Kidney (tissue), 14 donors: ENCODE results near the gene MAN1B1. TPM values are rescaled to one million over a fixed set of nuclear protein-coding genes. Genes with fewer than 3 reads are reported as not detected.

ENCODE experiments used
- DNase-seq, 5 donors: peaks; one replicate each; pipeline ENCODE4 v3.0.0-alpha.2; 2013 to 2020
- FAIRE-seq: peaks from 2 replicates; lab custom pipeline; 2012; peaks lifted over from hg19 to GRCh38; lab: Jason Lieb, UNC
- H3K27ac ChIP-seq, 2 donors: one replicate each; pipeline ENCODE4 v1.7.0; 2013; ENCODE audit warnings: low read depth in 2 of 2, low read length in 2 of 2, inconsistent platforms in 1 of 2
- H3K27me3 ChIP-seq: one replicate; pipeline ENCODE4 v1.7.1; 2013; ENCODE audit warnings: low read length, inconsistent platforms; ENCODE audit not compliant: control insufficient read depth, insufficient read depth
- H3K36me3 ChIP-seq, 3 donors: one replicate each; pipeline versions ENCODE4 v1.7.0 to v1.7.1; 2013; ENCODE audit warnings: low read length in 3 of 3, control low read depth in 1 of 3, inconsistent platforms in 1 of 3; ENCODE audit not compliant: insufficient read depth in 3 of 3, control insufficient read depth in 2 of 3
- H3K4me1 ChIP-seq, 3 donors: one replicate each; pipeline versions ENCODE4 v1.7.0 to v1.7.1; 2013; ENCODE audit warnings: low read length in 3 of 3, inconsistent platforms in 1 of 3, low read depth in 1 of 3; ENCODE audit not compliant: control insufficient read depth in 2 of 3, insufficient read depth in 2 of 3
- H3K4me3 ChIP-seq, 3 donors: one replicate each; pipeline versions ENCODE4 v1.7.0 to v1.8.1; 2013; ENCODE audit warnings: low read length in 3 of 3, control low read depth in 1 of 3, inconsistent platforms in 1 of 3
- H3K9ac ChIP-seq, 3 donors: one replicate each; pipeline versions ENCODE4 v1.7.0 to v1.7.1; 2013; ENCODE audit warnings: low read length in 3 of 3, control low read depth in 1 of 3, inconsistent platforms in 1 of 3
- H3K9me3 ChIP-seq, 3 donors: one replicate each; pipeline versions ENCODE4 v1.7.0 to v1.7.1; 2013; ENCODE audit warnings: low read length in 3 of 3, control low read depth in 1 of 3, inconsistent platforms in 1 of 3; ENCODE audit not compliant: control insufficient read depth in 2 of 3, insufficient read depth in 1 of 3
- intact Hi-C: fragments of 100-400 bp; cut with DNase I; formaldehyde crosslinking; loops from one replicate; pipeline ENCODE4 v1.11.1; 2022
- polyA plus RNA-seq: library from polyadenylated mRNA; stranded (reverse); fragments of 350-450 nt; fragmentation: Illumina TruSeq; extraction: RNeasy Lipid Tissue Mini Kit (QIAGEN cat#74804); gene quantifications from one replicate; pipeline ENCODE4 v1.2.3, GENCODE V29; 2014; ENCODE audit warnings: low read depth, low replicate concordance; ENCODE audit not compliant: insufficient read depth
- total RNA-seq: library from RNA; stranded (reverse); fragmentation: NEBNext Ultra II Directional; extraction: Animal tissue kit (Norgen Biotek cat#: 25700); gene quantifications from one replicate; pipeline ENCODE4 v1.2.1, GENCODE V29; 2021
- TF ChIP-seq, protein P1 (sequence below): IDR thresholded peaks from 3 replicates; pipeline ENCODE4 v1.5.1; 2012; ENCODE audit warnings: mild to moderate bottlenecking, moderate library complexity, borderline replicate concordance; ENCODE audit not compliant: insufficient read depth; ENCODE audit errors: extremely low read depth
- donor health status: control.
- donor health status: control.
- donor health status: control.
- donor health status: control.
- donor health status: control.
- donor health status: DM: yes; HTN: yes; CAD: no.
- donor health status: Normal renal cell carcinoma (clear cell type).

Gene MAN1B1
- total and polyA plus RNA-seq, 2 donors from 2014 or later: 57.3 to 63.2 TPM

DNA sequence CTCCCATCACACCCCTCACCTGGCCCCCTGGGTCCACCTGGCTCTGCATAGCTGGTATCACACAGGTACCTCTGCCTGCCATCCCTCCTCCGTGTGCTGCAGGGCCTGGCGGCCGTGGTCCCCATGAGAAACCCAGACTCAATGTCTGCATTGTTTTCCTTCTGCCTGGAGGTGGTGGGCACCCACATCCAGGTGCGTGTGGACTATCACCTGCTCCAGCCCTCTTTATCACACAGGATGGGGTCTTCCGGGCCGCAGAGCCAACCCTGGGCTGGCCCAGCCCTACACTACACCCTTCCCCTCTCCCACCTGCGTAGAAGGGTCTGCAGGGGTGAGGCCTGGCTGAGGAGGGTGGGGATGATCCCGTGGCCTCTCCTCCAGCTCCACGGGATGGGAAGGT is 47.9 kb upstream of the MAN1B1 start:
- Histone ChIP-seq H3K27me3 (no peaks in the 10 kb centered on the region), H3K9me3 (no peaks in the 10 kb centered on the region), H3K4me1 (peaks cover 0 to 8% (median 0%) of the 10 kb centered on the region in 3 donors), H3K27ac (no peak overlapping the region), H3K36me3 (no peaks in the 10 kb centered on the region), H3K9ac (no peak overlapping the region), H3K4me3 (no peak overlapping the region)
- intact Hi-C loops: loop anchor here (10.0 kb wide), 1 partner anchor 254 kb away; no protein-coding TSS in a partner anchor
- no peak for DNase-seq
- no peak for FAIRE-seq
- TF ChIP-seq, protein P1, sequence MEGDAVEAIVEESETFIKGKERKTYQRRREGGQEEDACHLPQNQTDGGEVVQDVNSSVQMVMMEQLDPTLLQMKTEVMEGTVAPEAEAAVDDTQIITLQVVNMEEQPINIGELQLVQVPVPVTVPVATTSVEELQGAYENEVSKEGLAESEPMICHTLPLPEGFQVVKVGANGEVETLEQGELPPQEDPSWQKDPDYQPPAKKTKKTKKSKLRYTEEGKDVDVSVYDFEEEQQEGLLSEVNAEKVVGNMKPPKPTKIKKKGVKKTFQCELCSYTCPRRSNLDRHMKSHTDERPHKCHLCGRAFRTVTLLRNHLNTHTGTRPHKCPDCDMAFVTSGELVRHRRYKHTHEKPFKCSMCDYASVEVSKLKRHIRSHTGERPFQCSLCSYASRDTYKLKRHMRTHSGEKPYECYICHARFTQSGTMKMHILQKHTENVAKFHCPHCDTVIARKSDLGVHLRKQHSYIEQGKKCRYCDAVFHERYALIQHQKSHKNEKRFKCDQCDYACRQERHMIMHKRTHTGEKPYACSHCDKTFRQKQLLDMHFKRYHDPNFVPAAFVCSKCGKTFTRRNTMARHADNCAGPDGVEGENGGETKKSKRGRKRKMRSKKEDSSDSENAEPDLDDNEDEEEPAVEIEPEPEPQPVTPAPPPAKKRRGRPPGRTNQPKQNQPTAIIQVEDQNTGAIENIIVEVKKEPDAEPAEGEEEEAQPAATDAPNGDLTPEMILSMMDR: no peak

DNA sequence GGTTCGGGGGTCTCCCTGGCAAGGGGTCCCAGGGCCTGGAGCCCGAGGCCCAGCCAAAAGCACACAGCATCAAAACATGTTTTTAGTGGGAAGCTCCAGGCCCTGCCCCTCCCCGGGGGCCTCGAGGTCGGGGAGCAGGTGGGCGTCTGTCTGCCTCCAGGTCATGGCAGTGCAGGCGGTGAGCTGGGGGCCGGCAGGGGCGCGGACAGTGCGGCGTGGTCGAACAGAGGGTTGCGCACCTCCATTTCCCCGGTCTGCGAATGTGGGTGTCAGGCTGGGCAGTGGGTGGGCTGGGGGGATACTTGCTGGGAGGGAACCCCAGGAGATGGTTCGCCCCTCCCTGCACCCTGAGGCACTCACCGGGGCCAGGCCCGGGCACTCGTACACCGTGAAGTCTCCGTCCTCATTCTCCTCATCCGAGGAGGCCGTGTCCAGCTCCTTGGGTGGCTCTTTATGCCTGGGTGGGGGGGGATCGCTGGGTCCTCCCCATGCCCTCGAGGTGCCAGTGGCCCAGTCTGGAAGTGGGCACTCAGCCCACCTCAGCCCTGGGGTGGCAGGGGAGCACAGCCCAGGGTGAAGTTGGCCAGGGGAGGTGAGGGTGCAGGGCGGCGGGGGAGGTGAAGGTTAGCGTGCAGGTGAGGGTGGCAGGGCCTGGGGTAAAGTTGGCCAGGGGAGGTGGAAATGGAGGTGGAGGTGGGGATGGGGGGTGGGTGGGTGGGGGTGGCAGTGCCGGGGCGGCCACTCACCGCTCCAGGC is 47.0 kb upstream of the MAN1B1 start:
- FAIRE-seq: no peak
- DNase-seq: no peak
- Histone ChIP-seq H3K4me3 (no peak overlapping the region), H3K4me1 (peaks cover 0 to 15% (median 0%) of the 10 kb centered on the region in 3 donors), H3K9me3 (no peaks in the 10 kb centered on the region), H3K27ac (no peak overlapping the region), H3K36me3 (no peaks in the 10 kb centered on the region), H3K27me3 (peaks cover 3% of the 10 kb centered on the region), H3K9ac (no peak overlapping the region)
- TF ChIP-seq, protein P1: no peak
- intact Hi-C loops: loop anchor here (10.0 kb wide), 1 partner anchor 255 kb away; no protein-coding TSS in a partner anchor

DNA sequence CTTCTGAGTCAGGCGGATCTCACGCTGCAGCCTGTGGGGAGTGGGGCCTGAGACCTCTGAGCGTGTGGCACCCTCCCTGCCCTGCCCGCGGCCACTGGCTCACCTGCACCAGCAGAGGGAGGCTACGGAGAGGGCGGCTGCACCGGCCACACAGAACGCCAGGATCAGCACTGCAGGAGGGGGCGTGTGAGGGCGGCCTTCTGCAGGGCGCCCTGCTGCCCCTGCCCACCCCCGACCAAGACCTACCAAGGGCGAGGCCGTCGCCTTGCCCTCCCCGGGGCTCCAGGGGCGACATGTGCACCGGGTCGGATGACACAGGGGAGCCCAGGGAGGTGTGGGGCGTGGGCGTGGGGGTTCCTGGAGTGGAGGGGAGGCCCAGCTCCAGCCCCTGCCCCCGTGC is 46.2 kb upstream of the MAN1B1 start:
- DNase-seq (no peak), FAIRE-seq (no peak)
- H3K4me3 ChIP-seq: no peak overlapping the region
- no peak overlapping the region for H3K27ac ChIP-seq
- peaks cover 6% of the 10 kb centered on the region for H3K27me3 ChIP-seq
- H3K9me3 ChIP-seq: no peaks in the 10 kb centered on the region
- H3K9ac ChIP-seq: no peak overlapping the region
- TF ChIP-seq, protein P1: no peak
- H3K4me1 ChIP-seq: peaks cover 0 to 18% (median 0%) of the 10 kb centered on the region in 3 donors
- intact Hi-C loops: no loop called here
- no peaks in the 10 kb centered on the region for H3K36me3 ChIP-seq
